ENCODE data around the gene ATRAID.

Gene ATRAID

DNA sequence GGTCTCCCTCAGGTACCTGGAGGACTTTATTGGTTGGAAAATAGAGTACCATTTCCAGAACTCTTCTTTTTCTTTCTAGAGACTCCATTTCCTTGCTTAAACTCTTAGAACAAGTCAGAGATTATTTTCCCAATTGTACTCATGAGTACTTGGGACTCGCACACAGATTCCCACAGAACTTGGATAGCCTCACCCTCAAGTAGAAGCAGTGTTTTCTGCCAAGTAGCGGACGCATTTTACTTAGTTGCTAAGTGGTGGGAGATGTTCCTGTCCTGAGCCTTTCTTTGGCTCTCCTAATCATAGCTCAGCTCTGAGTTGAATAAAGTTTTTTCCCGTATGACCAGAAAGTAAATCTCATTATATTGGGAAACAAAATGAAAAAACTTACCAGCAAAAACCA, 33.8 kb downstream of the ATRAID start:
- Histone ChIP-seq H4K8ac (ENCODE audit: low read depth, low read length) (no peak overlapping the region), H3K27ac (replicated peaks; ENCODE audit: low read length) (no peak overlapping the region), H2BK15ac (ENCODE audit: low read length) (no peak overlapping the region), H3K23ac (ENCODE audit: low read depth, low read length, poor library complexity) (no peak overlapping the region), H3K79me1 (ENCODE audit: low read depth, low read length) (no peaks in the 10 kb centered on the region), H2AFZ (ENCODE audit: low read length) (no peak overlapping the region), H3K27me3 (ENCODE audit: control insufficient read depth in 3 of 3, insufficient read depth in 3 of 3, low read depth in 1 of 3, low read length in 3 of 3) (peaks cover 0 to 4% (median 0%) of the 10 kb centered on the region in 3 experiments), H3K18ac (ENCODE audit: low read length) (no peak overlapping the region), H3K4me3 (ENCODE audit: low read length in 2 of 2) (no peak overlapping the region), H3K9me3 (replicated peaks in 1 of 2; ENCODE audit: control insufficient read depth in 2 of 2, insufficient read depth in 1 of 2, low read depth in 1 of 2, low read length in 2 of 2) (no peaks in the 10 kb centered on the region), H3K9ac (ENCODE audit: low read depth, low read length, poor library complexity) (no peak overlapping the region), H3K4ac (ENCODE audit: low read length) (no peak overlapping the region), H2BK120ac (ENCODE audit: low read depth, low read length) (no peak overlapping the region), H2BK12ac (ENCODE audit: low read length) (no peak overlapping the region), H3K4me2 (ENCODE audit: insufficient read depth, low read length, poor library complexity, severe bottlenecking) (no peak overlapping the region), H3K36me3 (replicated peaks in 1 of 2; ENCODE audit: control insufficient read depth in 2 of 2, insufficient read depth in 2 of 2, low read length in 2 of 2) (peaks cover 38 to 48% of the 10 kb centered on the region in 2 donors), H3K4me1 (ENCODE audit: control insufficient read depth in 2 of 2, insufficient read depth in 1 of 2, low read depth in 1 of 2, low read length in 2 of 2) (peaks cover 4% of the 10 kb centered on the region in 2 donors), H2AK5ac (ENCODE audit: low read depth, low read length) (no peak overlapping the region), H3K14ac (ENCODE audit: low read length) (no peak overlapping the region), H4K91ac (ENCODE audit: low read depth, low read length, poor library complexity) (no peak overlapping the region), H2BK5ac (ENCODE audit: low read length) (no peak overlapping the region)
- DNase-seq (ENCODE audit: low spot score): no peak
- WGBS, 2 donors (ENCODE audit: extremely low coverage in 2 of 2, insufficient read length in 2 of 2, insufficient replicate concordance in 1 of 2): no CpG with 5 or more reads among the region's 4 CpGs

DNA sequence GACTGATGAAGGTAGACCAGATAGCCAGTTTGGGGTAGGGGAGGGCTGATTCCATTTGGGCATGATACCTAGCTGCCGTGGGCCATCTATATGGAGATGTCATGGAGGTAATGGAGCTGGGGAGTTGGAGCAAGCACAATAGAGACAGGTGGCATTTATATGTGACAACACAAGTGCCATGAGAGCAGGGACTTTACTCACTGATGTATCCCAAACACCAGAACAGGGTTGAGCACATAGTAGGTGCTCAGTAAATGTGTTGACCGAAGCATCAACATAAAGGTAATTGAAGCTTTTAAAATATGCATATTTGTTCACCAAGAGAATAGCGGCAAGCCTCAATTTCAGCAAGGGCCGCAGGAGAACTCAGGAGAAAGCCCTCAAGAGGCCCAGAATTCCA, 36.1 kb downstream of the ATRAID start:
- no peak overlapping the region for H3K4me3 ChIP-seq (ENCODE audit: low read length in 2 of 2)
- no peak overlapping the region for H2AFZ ChIP-seq (ENCODE audit: low read length)
- H4K8ac ChIP-seq (ENCODE audit: low read depth, low read length): no peak overlapping the region
- no peak overlapping the region for H3K4ac ChIP-seq (ENCODE audit: low read length)
- no peak overlapping the region for H4K91ac ChIP-seq (ENCODE audit: low read depth, low read length, poor library complexity)
- H2BK120ac ChIP-seq (ENCODE audit: low read depth, low read length): no peak overlapping the region
- no peak overlapping the region for H2AK5ac ChIP-seq (ENCODE audit: low read depth, low read length)
- H2BK5ac ChIP-seq (ENCODE audit: low read length): no peak overlapping the region
- H3K18ac ChIP-seq (ENCODE audit: low read length): no peak overlapping the region
- no peaks in the 10 kb centered on the region for H3K79me1 ChIP-seq (ENCODE audit: low read depth, low read length)
- H2BK12ac ChIP-seq (ENCODE audit: low read length): no peak overlapping the region
- DNase-seq (ENCODE audit: low spot score): no peak
- H3K9ac ChIP-seq (ENCODE audit: low read depth, low read length, poor library complexity): no peak overlapping the region
- H2BK15ac ChIP-seq (ENCODE audit: low read length): no peak overlapping the region
- peaks cover 0 to 21% (median 5%) of the 10 kb centered on the region in 3 experiments for H3K27me3 ChIP-seq (ENCODE audit: control insufficient read depth in 3 of 3, insufficient read depth in 3 of 3, low read depth in 1 of 3, low read length in 3 of 3)
- no peak overlapping the region for H3K4me2 ChIP-seq (ENCODE audit: insufficient read depth, low read length, poor library complexity, severe bottlenecking)
- no peak overlapping the region for H3K14ac ChIP-seq (ENCODE audit: low read length)
- no peak overlapping the region for H3K27ac ChIP-seq (replicated peaks; ENCODE audit: low read length)
- H3K4me1 ChIP-seq (ENCODE audit: control insufficient read depth in 2 of 2, insufficient read depth in 1 of 2, low read depth in 1 of 2, low read length in 2 of 2): peaks cover 5 to 6% of the 10 kb centered on the region in 2 donors
- no CpG with 5 or more reads among the region's 4 CpGs for WGBS, 2 donors (ENCODE audit: extremely low coverage in 2 of 2, insufficient read length in 2 of 2, insufficient replicate concordance in 1 of 2)
- peaks cover 17 to 25% of the 10 kb centered on the region in 2 donors for H3K36me3 ChIP-seq (replicated peaks in 1 of 2; ENCODE audit: control insufficient read depth in 2 of 2, insufficient read depth in 2 of 2, low read length in 2 of 2)
- no peaks in the 10 kb centered on the region for H3K9me3 ChIP-seq (replicated peaks in 1 of 2; ENCODE audit: control insufficient read depth in 2 of 2, insufficient read depth in 1 of 2, low read depth in 1 of 2, low read length in 2 of 2)
- H3K23ac ChIP-seq (ENCODE audit: low read depth, low read length, poor library complexity): no peak overlapping the region

DNA sequence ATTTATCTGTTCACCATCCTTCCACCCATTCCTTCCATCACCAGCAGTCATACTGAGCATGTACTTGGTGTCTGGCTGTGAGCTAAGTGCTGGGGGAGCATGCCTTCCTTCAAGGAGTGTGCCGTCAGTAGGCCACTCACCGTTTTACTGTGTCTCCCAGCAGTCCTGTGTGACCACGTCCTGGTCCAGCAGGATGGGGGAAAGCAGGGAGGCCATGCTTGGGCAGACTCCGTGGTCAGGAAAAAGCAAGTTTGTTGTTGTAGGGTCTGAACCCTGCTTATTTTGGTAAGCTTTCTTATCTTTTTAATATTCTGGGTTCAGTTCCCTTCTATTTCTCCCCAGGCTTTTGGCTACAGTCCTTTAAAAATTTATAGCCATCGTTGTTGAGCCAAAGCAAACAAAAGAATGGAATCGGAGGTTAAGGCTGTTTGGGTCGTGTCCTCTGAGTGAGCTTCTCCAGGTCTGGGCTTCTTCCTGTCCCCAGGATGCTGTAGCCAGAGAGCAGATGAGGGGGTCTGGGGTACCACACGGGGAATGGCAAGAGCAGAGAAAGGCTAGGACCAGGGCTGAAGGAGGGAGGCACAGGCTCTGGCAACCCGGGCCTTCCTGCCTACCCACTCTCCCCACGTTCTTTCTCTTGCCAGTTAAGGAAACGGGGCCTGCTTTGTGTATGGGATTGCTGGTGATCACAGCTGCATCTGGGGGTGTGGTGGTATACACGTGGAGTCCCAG, 37.5 kb downstream of the ATRAID start:
- Histone ChIP-seq H4K91ac (ENCODE audit: low read depth, low read length, poor library complexity) (no peak overlapping the region), H3K9ac (ENCODE audit: low read depth, low read length, poor library complexity) (no peak overlapping the region), H3K4ac (ENCODE audit: low read length) (no peak overlapping the region), H3K23ac (ENCODE audit: low read depth, low read length, poor library complexity) (no peak overlapping the region), H3K4me3 (ENCODE audit: low read length in 2 of 2) (no peak overlapping the region), H4K8ac (ENCODE audit: low read depth, low read length) (no peak overlapping the region), H2BK15ac (ENCODE audit: low read length) (no peak overlapping the region), H2BK120ac (ENCODE audit: low read depth, low read length) (no peak overlapping the region), H3K14ac (ENCODE audit: low read length) (no peak overlapping the region), H2AK5ac (ENCODE audit: low read depth, low read length) (no peak overlapping the region), H3K9me3 (replicated peaks in 1 of 2; ENCODE audit: control insufficient read depth in 2 of 2, insufficient read depth in 1 of 2, low read depth in 1 of 2, low read length in 2 of 2) (no peaks in the 10 kb centered on the region), H3K27me3 (ENCODE audit: control insufficient read depth in 3 of 3, insufficient read depth in 3 of 3, low read depth in 1 of 3, low read length in 3 of 3) (peaks cover 0 to 25% (median 5%) of the 10 kb centered on the region in 3 experiments), H3K18ac (ENCODE audit: low read length) (no peak overlapping the region), H3K4me1 (ENCODE audit: control insufficient read depth in 2 of 2, insufficient read depth in 1 of 2, low read depth in 1 of 2, low read length in 2 of 2) (peaks cover 7 to 8% of the 10 kb centered on the region in 2 donors), H3K27ac (replicated peaks; ENCODE audit: low read length) (no peak overlapping the region), H2AFZ (ENCODE audit: low read length) (peak overlapping the region; percentile 93), H3K4me2 (ENCODE audit: insufficient read depth, low read length, poor library complexity, severe bottlenecking) (no peak overlapping the region), H2BK12ac (ENCODE audit: low read length) (no peak overlapping the region), H2BK5ac (ENCODE audit: low read length) (no peak overlapping the region), H3K36me3 (replicated peaks in 1 of 2; ENCODE audit: control insufficient read depth in 2 of 2, insufficient read depth in 2 of 2, low read length in 2 of 2) (peaks cover 3 to 11% of the 10 kb centered on the region in 2 donors), H3K79me1 (ENCODE audit: low read depth, low read length) (no peaks in the 10 kb centered on the region)
- no peak for DNase-seq (ENCODE audit: low spot score)
- no CpG with 5 or more reads among the region's 12 CpGs for WGBS, 2 donors (ENCODE audit: extremely low coverage in 2 of 2, insufficient read length in 2 of 2, insufficient replicate concordance in 1 of 2)

DNA sequence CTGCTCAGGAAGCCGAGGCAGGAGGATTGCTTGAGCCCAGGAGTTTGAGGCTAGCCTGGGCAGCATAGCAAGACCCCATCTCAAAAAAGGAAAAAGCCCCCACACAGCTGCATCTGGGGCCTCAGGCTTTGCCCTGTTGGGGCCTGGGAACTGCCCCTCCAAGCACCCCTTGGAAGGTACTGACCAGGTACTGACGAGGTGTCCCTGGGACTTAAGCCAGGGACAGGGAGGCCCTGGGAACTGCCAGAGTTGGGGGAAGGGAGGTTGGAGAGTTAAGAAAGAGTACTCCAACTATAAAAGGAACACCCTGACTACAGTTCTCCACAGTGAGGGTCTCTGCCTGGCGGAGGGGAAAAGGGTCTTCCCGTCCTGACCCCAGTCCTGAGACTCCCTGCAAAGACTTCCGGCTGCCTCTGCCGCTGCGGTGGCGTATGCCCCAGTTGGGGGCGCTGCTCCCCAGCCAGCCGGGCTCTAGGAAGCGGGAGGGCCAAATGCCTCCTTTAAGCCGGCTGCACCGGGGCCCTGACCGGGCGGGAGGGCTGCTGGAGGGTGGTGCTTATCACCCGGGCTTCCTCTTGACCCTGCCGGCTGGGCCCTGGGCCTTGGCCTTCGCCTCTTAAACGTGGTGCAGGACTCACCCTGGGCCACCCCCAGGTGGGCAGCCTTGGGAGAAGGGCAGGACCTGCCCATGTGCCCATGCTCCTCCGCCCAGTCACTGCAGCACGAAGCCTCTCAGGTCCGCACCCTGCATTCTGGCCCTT, 38.2 kb downstream of the ATRAID start:
- peak overlapping the region in 1 of 2 donors; percentile 31 for H3K4me3 ChIP-seq (ENCODE audit: low read length in 2 of 2)
- WGBS, 2 donors (ENCODE audit: extremely low coverage in 2 of 2, insufficient read length in 2 of 2, insufficient replicate concordance in 1 of 2): no CpG with 5 or more reads among the region's 22 CpGs
- no peaks in the 10 kb centered on the region for H3K79me1 ChIP-seq (ENCODE audit: low read depth, low read length)

More for the DNA sequence above, 38.2 kb downstream of the ATRAID start:
- H2BK5ac ChIP-seq (ENCODE audit: low read length): no peak overlapping the region
- peaks cover 8 to 10% of the 10 kb centered on the region in 2 donors for H3K4me1 ChIP-seq (ENCODE audit: control insufficient read depth in 2 of 2, insufficient read depth in 1 of 2, low read depth in 1 of 2, low read length in 2 of 2)
- no peak overlapping the region for H3K14ac ChIP-seq (ENCODE audit: low read length)
- no peak overlapping the region for H3K9ac ChIP-seq (ENCODE audit: low read depth, low read length, poor library complexity)
- no peak overlapping the region for H2BK15ac ChIP-seq (ENCODE audit: low read length)
- DNase-seq (ENCODE audit: low spot score): peak; percentile 66
- H2BK12ac ChIP-seq (ENCODE audit: low read length): no peak overlapping the region
- no peak overlapping the region for H3K4ac ChIP-seq (ENCODE audit: low read length)
- peak overlapping the region; percentile 93 for H2AFZ ChIP-seq (ENCODE audit: low read length)
- no peak overlapping the region for H2BK120ac ChIP-seq (ENCODE audit: low read depth, low read length)
- no peaks in the 10 kb centered on the region for H3K9me3 ChIP-seq (replicated peaks in 1 of 2; ENCODE audit: control insufficient read depth in 2 of 2, insufficient read depth in 1 of 2, low read depth in 1 of 2, low read length in 2 of 2)
- peak overlapping the region; percentile 50 for H3K18ac ChIP-seq (ENCODE audit: low read length)
- H3K23ac ChIP-seq (ENCODE audit: low read depth, low read length, poor library complexity): peak overlapping the region; percentile 81
- H3K27ac ChIP-seq (replicated peaks; ENCODE audit: low read length): no peak overlapping the region
- peak overlapping the region; percentile 64 for H3K4me2 ChIP-seq (ENCODE audit: insufficient read depth, low read length, poor library complexity, severe bottlenecking)
- H4K8ac ChIP-seq (ENCODE audit: low read depth, low read length): no peak overlapping the region
- peaks cover 0 to 33% (median 5%) of the 10 kb centered on the region in 3 experiments for H3K27me3 ChIP-seq (ENCODE audit: control insufficient read depth in 3 of 3, insufficient read depth in 3 of 3, low read depth in 1 of 3, low read length in 3 of 3)
- H2AK5ac ChIP-seq (ENCODE audit: low read depth, low read length): no peak overlapping the region
- H3K36me3 ChIP-seq (replicated peaks in 1 of 2; ENCODE audit: control insufficient read depth in 2 of 2, insufficient read depth in 2 of 2, low read length in 2 of 2): peaks cover 0 to 3% of the 10 kb centered on the region in 2 donors
- H4K91ac ChIP-seq (ENCODE audit: low read depth, low read length, poor library complexity): no peak overlapping the region

Data from neuronal stem cell (in vitro differentiated cells).